NOMO-1 (cell line): Measurements from ENCODE around the gene ASPRV1.
A peak's percentile ranks its signal among the peaks of the same experiment; 100 is the strongest.
"Not testable (repeated sequence)": the region's sequence is repeated elsewhere in the genome, so short reads cannot be mapped to it uniquely, and the experiment has no call there.

Source experiments
- DNase-seq, 2 experiments: peaks; one replicate each; lab custom pipeline; 2025; ENCODE audit not compliant: unreplicated experiment in 2 of 2; lab: John Stamatoyannopoulos, UW

Gene ASPRV1

DNA sequence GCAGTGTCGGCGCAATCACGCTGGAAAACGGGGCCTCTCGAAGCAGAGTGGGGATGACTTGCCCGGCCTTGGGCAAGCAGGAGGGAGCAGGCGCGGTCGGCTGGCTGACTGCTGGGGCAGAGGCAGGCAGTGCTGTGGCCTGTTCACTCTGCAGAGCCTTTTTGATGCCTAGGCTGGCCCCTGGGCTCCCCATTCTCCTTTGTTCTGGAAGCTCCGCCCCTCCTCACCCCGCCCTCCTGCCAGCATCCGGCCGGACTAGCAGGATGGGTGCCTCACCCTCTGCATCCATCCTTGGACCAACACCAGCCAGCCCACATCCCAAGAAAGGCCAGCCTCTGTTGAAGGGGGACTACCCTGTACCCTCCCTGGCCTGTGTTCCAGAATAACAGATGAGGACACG, at the start of gene ASPRV1:
ASPRV1 (minus strand) TSS at position 136 of the 400 bp plus-strand sequence. CDS start 195 bp downstream, outside the sequence.
- DNase-seq = no peak

- no peak for DNase-seq
Observed at GRCh38 chr2:70010576-70011111, 49.2 kb upstream of the ASPRV1 start.

DNA sequence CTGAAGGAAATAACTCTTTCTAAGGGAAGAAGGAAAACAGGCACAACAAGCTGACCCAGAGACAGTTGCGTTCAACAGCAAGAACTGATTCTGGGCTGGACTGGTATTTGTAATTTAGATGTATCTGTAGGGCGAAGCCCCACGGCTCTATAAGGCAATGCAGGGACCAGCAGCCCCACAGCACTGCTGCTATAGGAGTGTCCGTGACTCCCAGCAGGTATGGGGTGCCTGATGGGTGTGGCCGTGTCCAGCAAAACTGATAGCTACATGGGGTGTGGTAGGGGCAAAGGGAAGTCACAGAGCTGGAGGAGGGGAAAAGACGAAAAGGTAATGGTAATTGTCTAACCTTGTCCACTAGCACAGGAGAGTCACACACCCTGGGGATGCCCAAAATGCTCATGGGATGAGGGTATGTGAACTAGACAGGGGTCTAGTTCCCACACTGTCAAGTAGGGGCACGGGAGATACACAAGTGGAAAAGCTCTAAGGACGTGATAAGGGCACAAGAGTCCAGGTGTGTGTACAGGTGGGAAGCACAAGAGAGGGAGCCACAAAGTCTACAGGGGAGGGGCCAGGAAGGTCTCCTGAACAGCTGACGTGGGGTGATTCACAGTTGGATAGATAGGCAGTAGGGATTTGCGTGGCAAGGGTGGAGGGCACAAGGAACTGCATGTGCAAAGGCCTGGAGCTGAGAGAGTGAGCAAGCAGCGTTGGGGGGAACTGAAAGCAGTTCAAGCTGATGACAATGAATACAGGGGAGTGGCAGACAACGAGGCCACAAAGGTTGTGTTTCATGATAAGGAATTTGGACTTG, 48.5 kb upstream of the ASPRV1 start:
- DNase-seq = peak; percentile 64 to 67

DNA sequence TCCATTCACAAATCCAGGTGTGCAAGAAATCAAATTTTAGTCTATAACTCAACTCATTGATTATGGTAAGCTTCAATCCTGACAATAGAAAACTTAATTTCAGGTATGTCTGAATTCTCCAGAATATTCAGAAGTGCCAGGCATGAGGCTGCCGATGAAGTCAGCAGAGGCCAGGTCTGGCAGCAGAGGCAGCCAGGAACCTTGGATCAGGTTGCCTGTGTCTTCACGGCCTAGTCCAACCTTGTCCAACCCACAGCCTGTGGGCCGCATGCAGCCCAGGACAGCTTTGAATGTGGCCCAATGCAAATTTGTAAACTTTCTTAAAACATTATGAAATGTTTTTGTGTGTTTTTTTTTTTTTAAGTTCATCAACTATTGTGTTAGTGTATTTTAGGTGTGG, 46.9 kb upstream of the ASPRV1 start:
- DNase-seq = no peak

GRCh38 chr2:70007151-70007550, 45.7 kb upstream of the ASPRV1 start:
- DNase-seq = no peak

GRCh38 chr2:70006447-70006784, 45.0 kb upstream of the ASPRV1 start:
- DNase-seq = no peak

DNA sequence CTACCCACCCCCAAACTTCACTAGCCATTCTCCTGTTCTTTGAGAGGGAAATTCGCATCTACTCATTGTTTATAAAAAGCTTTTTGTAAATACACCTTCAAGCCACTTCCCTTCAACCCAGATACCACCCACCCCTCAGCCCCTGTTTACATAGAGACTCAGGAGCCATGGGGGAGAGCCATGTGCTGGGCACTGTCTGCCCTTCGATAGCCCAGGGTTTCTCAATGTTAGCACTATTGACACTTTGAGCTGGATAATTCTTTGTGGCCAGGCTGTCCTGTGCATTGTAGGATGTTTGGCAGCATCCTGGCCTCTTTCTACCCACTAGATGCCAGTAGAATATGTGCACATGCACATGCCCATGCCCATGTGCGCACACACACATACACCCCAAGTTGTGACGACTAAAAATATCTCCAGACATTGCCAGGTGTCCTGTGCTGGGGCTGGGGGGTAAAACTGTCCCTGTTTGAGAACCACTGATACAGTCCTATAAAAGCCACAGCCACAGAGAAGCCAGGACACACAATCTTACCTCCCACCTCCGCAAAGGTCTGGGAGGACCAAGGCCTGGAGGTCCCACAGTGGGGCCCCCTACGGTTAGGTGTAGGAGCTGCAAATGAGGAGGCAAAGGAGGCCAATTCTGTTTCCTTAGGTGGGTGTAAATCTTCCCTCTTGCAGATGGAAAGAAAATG, 44.5 kb upstream of the ASPRV1 start:
- DNase-seq = no peak

DNA sequence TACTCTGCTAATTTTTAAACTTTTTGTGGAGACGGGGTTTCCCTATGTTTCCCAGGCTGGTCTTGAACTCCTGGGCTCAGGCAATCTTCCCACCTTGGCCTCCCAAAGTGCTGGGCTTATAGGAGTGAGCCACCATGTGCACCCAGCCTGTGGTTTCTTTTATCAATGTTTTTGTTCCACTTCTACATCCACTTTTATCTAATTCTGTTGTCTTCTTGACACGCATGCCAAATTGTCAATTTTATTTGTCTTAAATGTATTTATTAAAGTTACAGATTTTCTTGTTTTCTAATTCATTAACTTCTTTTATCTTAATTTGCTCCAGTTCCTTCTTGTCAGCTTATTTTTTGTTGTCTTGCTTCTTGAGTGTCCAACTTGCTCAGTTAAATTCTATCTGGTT, 43.8 kb upstream of the ASPRV1 start:
- no peak for DNase-seq

DNA sequence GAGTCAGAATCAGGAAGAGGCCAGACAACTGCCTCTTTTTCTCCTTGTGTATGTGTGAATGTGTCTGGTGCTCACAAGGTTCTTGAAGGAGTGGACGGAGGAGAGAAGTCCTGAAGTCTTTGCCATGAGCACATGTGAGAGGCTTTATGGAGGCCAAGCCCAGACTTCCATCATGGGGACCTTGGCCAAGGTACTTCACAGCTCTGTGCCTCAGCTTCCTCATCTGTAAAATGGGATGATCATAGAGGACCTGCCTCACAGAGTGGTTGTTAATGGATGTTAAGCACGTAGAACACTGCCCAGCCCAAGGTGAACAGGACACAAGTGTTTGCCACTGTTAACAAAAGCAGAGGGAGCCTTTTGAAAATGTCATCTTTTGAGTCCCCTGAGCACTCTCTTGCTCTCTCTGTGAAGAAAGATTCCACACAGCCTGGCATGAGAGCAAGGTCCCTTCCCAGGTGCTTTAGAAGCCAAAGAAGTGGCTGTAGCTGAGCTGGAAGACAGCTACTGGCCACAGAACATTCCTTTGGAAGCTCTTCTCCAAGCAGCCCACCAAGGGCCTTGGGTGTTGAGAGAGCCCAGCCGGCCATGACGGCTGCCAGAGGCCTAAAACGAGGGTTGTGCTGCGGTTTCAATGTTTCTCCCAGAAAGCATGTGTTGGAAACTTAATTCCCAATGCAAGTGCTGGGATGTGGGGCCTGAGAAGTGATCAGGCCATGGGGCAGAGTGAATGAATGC, 41.8 kb upstream of the ASPRV1 start:
- DNase-seq = no peak

DNA sequence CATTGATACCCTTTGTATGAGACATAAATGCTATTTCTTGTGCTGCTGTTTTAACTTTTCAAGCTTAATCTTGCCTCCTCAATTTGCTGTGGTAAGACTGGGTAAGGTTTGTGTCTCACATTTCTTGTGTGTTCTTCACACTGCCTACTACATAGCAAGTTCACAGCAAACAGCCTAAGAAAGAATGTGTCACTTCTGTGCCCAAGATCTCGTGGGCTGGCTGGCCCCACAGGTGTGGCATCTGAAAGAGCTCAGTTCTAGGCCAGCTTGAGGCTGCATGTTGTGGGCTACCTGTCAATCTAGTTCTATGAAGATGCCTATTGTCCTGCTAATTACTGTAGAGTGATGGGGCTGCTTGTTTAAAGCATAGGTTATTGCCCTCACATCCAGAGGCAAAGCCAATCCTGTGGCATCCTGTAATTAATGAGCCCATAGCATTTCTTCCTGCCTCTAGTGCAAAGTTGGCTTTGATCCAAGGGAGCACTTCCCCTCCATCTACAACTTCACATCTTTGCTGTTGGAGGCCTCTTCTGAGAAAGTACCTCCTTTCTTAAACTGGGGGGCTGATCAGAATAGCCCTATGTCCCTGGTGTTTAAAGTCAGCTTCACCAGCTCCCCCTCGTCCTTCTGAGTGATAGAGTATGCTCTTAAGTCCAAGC, 40.9 kb upstream of the ASPRV1 start:
- DNase-seq = peak; percentile 45 to 76

- not testable (repeated sequence) for DNase-seq
Observed at GRCh38 chr2:70000529-70000928, 39.1 kb upstream of the ASPRV1 start.

DNA sequence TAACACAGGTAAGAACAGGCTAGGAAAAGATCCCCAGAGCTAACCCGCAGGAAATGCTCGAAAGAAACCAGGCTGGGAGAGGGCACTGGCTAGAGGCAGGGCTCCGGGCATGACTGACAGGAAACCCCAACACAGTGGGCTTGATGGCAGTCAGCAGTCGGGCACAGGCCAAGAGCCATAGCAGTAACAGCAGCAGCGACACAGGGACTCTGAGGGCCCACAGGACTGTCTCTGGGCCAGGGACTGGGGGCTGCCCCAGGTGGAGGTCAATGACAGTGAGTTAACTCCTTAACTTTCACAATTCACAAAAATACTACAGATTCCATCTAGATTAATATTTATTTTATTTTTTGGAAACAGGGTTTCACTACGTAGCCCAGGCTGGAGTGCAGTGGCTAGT, 37.3 kb upstream of the ASPRV1 start:
- no peak for DNase-seq

DNA sequence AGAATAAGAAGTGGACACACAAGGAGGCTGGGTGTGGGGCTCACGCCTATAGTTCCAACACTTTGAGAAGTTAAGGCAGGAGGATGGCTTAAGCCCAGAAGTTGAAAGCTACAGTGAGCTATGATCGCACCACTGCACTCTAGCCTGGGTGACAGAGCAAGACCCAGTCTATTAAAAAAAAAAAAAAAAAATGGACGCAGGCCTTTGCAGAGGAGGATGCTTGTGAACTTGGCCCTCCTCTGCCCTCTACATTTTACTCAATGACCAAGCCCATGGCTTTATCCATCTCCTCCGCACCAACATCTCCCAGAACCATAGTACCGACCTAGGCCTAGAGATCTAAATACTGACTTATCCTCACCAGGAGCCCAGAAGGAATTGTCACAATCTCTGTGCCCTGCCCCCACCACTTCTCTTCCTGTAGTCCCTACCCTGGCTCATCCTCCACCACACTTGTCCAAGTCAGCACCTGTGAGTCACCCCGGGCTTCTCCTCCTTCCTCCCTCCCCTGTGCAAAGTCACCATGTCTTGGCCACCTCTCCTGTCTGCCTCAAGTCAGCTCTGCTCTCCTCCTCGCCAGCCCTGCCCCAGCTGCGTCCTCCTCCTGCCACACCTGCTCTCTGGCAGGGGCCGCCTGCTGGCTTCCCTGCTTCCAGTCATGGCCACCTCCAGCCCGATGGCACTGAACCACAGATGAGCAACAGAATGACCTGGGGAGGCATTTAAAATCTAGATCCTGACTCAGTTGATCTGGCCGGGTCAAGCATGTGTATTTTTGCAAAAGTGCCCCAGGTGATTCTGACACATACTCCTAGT, 35.8 kb upstream of the ASPRV1 start:
- peak; percentile 17 to 21 for DNase-seq

- DNase-seq = no peak
Observed at GRCh38 chr2:69995511-69995910, 34.1 kb upstream of the ASPRV1 start.

- no peak for DNase-seq
Observed at GRCh38 chr2:69994166-69994565, 32.7 kb upstream of the ASPRV1 start.

DNA sequence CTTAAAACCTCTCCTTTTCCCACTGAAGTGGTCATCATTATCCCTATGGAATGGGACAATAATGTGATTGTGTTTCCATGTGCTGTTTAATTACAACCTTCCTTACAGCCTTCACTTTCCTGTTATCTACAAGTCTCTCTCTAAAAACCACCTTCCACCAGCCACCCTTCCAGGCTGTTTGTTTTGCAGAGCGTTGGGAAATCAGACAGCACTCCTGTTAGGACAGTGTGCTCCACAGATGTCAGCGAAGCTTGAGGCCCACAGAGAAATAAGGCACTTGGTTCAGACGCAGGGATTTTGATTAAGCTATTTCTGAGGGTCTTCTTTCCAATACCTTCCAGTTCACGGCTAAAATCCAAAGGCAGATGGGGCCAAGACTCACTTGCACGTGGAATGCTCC, 32.3 kb upstream of the ASPRV1 start:
- DNase-seq = no peak

DNA sequence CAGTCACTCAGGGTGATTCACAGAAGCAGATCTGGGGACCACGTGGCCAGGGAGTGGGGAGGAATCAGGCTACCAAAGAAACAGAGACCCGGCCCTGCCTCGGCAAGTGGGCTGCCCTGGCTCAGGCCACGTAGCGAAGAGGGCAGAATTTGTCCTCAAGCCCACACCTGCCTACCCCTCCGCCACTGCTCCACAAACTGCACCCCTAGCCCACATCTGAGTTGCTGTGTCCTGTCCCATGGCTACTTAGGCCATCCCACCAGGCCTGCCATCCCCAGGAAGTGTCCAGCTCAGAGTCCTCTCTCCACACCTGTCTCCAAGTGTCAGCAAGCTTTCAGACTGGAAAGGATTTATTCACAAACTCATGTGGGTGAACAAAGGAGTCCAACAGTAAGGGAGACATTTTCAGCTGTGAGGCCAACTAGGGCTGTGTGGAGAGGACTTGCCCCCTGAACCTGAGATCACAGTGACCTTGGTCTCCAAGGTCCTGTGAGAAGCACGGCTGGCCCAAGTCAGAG, 31.7 kb upstream of the ASPRV1 start:
- no peak for DNase-seq

DNA sequence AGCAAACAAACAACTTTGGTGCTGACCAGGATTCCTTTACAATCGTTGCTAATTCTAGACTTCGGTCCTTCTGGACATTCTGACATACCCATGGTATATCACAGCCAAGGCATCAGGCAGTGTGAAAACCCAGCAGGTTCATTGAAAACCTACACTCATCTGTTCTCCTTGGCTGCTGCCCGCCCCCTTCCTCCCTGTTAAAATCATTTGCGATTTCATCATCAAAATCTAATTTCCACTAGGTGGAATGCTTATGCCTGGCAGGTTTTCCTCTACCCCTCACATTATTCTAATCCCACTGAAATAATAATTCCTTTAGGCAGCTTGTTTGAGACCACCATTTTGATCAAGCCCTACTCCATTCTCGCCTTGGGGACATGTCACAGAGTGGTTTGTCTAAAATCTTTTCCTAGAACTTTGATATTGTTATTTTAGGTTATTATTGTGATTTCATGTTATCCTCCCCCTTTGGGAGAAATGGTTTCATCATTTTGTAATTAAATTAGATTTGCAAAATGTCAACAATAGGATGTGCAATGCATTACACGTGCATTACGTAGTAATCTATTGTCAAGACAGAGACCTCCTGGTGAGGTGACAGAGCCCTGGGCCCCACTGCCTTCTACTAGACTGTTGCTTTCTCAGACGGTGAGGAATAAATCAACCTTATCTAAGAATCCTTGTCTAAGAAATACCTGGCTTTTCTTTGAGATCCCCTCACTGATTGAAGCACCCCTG, 31.0 kb upstream of the ASPRV1 start:
- no peak for DNase-seq

GRCh38 chr2:69989441-69990105, 28.1 kb upstream of the ASPRV1 start:
- DNase-seq = no peak
